HepG2 (cell line): ENCODE data around the gene SMC6. TPM values are rescaled to one million over a fixed set of nuclear protein-coding genes. Genes with fewer than 3 reads are reported as not detected.

Experiments
- ATAC-seq: fragments of 200-7000 bp; cut with Tn5 transposase; 3 replicates; pipeline ENCODE4 v1.9.1; 2020; ENCODE audit warnings: mild to moderate bottlenecking, moderate library complexity
- BruUV-seq: library from RNA; stranded (reverse); fragments of 400-500 nt; replicated peaks from 2 replicates; lab custom pipeline; 2021; lab: Mats Ljungman, UMichigan
- CTCF ChIA-PET: fragments of 300-600 bp; formaldehyde crosslinking; extraction: SDS; loops from one replicate; lab custom pipeline; 2021; ENCODE audit warnings: low total read pairs, inconsistent platforms, low intra/inter-chr PET ratio; lab: Yijun Ruan, JAX
- POLR2A ChIA-PET: fragments of 350-600 bp; sonication (Branson Sonifier 250); formaldehyde crosslinking; loops from one replicate; lab custom pipeline; 2020; ENCODE audit warnings: antibody characterized with exemption, inconsistent platforms; lab: Yijun Ruan, JAX
- DNase-seq: peaks from one replicate; pipeline ENCODE4 v3.0.0-alpha.2; 2015; ENCODE audit warnings: low spot score
- FAIRE-seq: peaks from 3 replicates; lab custom pipeline; 2011; peaks lifted over from hg19 to GRCh38; lab: Jason Lieb, UNC
- H2AFZ ChIP-seq: one replicate; pipeline ENCODE4 v1.6.1; 2011; ENCODE audit warnings: low read length, inconsistent platforms
- H3K27ac ChIP-seq: fragments of 300-600 bp; 3 replicates; pipeline ENCODE4 v1.8.0; 2011; ENCODE audit warnings: mixed run types, mild to moderate bottlenecking, mixed read lengths, low read length, inconsistent platforms; ENCODE audit not compliant: insufficient read depth; ENCODE audit errors: extremely low read length
- H3K27me3 ChIP-seq, 2 experiments: fragments of 200-600 bp in 1 of 2; 2 replicates in 1 of 2; 3 replicates in 1 of 2; pipeline versions ENCODE4 v1.6.0 to v1.8.0; 2011; ENCODE audit warnings: low read length in 2 of 2, mild to moderate bottlenecking in 2 of 2, moderate library complexity in 2 of 2, inconsistent platforms in 1 of 2; ENCODE audit not compliant: insufficient read depth in 2 of 2, control insufficient read depth in 1 of 2
- H3K36me3 ChIP-seq, 2 experiments: fragments of 200-600 bp in 1 of 2; replicated peaks in 1 of 2; 2 replicates in 1 of 2; 3 replicates in 1 of 2; pipeline versions ENCODE4 v1.5.1 to v1.8.0; 2011; ENCODE audit warnings: low read length in 2 of 2, inconsistent platforms in 1 of 2; ENCODE audit not compliant: insufficient read depth in 2 of 2, control insufficient read depth in 1 of 2
- H3K4me1 ChIP-seq: 2 replicates; pipeline ENCODE4 v1.5.1; 2012; ENCODE audit warnings: low read length, inconsistent platforms; ENCODE audit not compliant: insufficient read depth
- H3K4me2 ChIP-seq: 2 replicates; pipeline ENCODE4 v1.6.0; 2011; ENCODE audit warnings: low read depth, low read length, inconsistent platforms
- H3K4me3 ChIP-seq, 3 experiments: fragments of 200-600 bp in 1 of 3; sonication (generic), shearing (Covaris generic) in 1 of 3; replicated peaks in 1 of 3; 2 replicates each; pipeline ENCODE4 v1.5.1; 2011 to 2016; ENCODE audit warnings: low read length in 3 of 3, inconsistent platforms in 2 of 3, low read depth in 2 of 3, mild to moderate bottlenecking in 2 of 3, control low read depth in 1 of 3, mixed read lengths in 1 of 3; ENCODE audit not compliant: insufficient read depth in 1 of 3
- H3K79me2 ChIP-seq: one replicate; pipeline ENCODE4 v1.6.1; 2011; ENCODE audit warnings: low read length, inconsistent platforms; ENCODE audit not compliant: insufficient read depth
- H3K9ac ChIP-seq: 2 replicates; pipeline ENCODE4 v1.6.0; 2011; ENCODE audit warnings: mild to moderate bottlenecking, low read depth, low read length, inconsistent platforms; ENCODE audit not compliant: insufficient read depth
- H3K9me3 ChIP-seq: 2 replicates; pipeline ENCODE4 v1.5.1; 2012; ENCODE audit warnings: mild to moderate bottlenecking, low read length
- H4K20me1 ChIP-seq: 2 replicates; pipeline ENCODE4 v1.6.0; 2011; ENCODE audit warnings: inconsistent platforms, mild to moderate bottlenecking, low read length, moderate library complexity; ENCODE audit not compliant: insufficient read depth
- CHD2 ChIP-seq: IDR thresholded peaks from 2 replicates; pipeline ENCODE4 v1.6.1; 2011; ENCODE audit warnings: low read depth, low read length, improper control_type of control experiment
- CREM ChIP-seq, 2 experiments: sonication (generic) in 1 of 2; formaldehyde crosslinking in 1 of 2; IDR thresholded peaks; 2 replicates each; pipeline versions ENCODE4 v1.4.0 to v1.6.1; 2016 to 2020; ENCODE audit warnings: antibody characterized with exemption in 1 of 2, mild to moderate bottlenecking in 1 of 2, missing genetic modification reagents in 1 of 2
- PAF1 ChIP-seq: IDR thresholded peaks from 2 replicates; pipeline ENCODE4 v1.6.1; 2016; ENCODE audit warnings: missing genetic modification reagents, missing compliant biosample characterization
- PHF21A ChIP-seq: sonication (generic); formaldehyde crosslinking; IDR thresholded peaks from 2 replicates; pipeline ENCODE4 v1.5.0; 2020; ENCODE audit warnings: mild to moderate bottlenecking, missing genetic modification reagents
- PPARG ChIP-seq: conservative IDR thresholded peaks from 2 replicates; pipeline ENCODE4 v1.6.1; 2016; ENCODE audit warnings: missing biosample characterization, missing genetic modification reagents
- RXRA ChIP-seq: sonication (generic); formaldehyde crosslinking; IDR thresholded peaks from 2 replicates; pipeline ENCODE4 v1.5.1; 2020; ENCODE audit warnings: missing genetic modification reagents
- TRIM24 ChIP-seq: sonication (generic); formaldehyde crosslinking; IDR thresholded peaks from 2 replicates; pipeline ENCODE4 v1.8.0; 2022; ENCODE audit warnings: mild to moderate bottlenecking, missing genetic modification reagents
- ZNF101 ChIP-seq: sonication (generic); formaldehyde crosslinking; IDR thresholded peaks from 2 replicates; pipeline ENCODE4 v1.4.0; 2020; ENCODE audit warnings: mild to moderate bottlenecking, low read depth, missing genetic modification reagents, borderline replicate concordance
- ZNF329 ChIP-seq: sonication (generic); formaldehyde crosslinking; IDR thresholded peaks from 2 replicates; pipeline ENCODE4 v1.9.0; 2021; ENCODE audit warnings: low read depth, mild to moderate bottlenecking, missing genetic modification reagents
- WGBS: methylation state at CpG from one replicate; pipeline ENCODE4 v1.1.6; 2017; ENCODE audit warnings: low lambda C conversion rate; 5-methylcytosine and 5-hydroxymethylcytosine counted together
- in situ Hi-C: cut with HindIII; loops from 2 replicates; pipeline ENCODE4 v1.10.0; 2017; ENCODE audit warnings: low pct_unique_long_range_greater_than_20kb; ENCODE audit not compliant: extremely low pct_ligation_motif_present
- intact Hi-C: fragments of 100-400 bp; cut with micrococcal nuclease; formaldehyde crosslinking; loops from one replicate; pipeline ENCODE4 v1.10.0; 2022; ENCODE audit not compliant: unreplicated experiment
- polyA plus RNA-seq, 8 experiments: library from polyadenylated mRNA; depleted of rRNA in 3 of 8; stranded (reverse) in 7 of 8; unstranded in 1 of 8; fragments of >200 nt; fragmentation: Illumina TruSeq in 4 of 8; extraction: Trizol in 4 of 8; gene quantifications; 2 replicates each; pipeline versions ENCODE4 v1.2.1 to v1.2.3, GENCODE V29; 2011 to 2016; ENCODE audit warnings: low read depth in 4 of 8, missing spikeins in 1 of 8, mixed read lengths in 1 of 8; ENCODE audit not compliant: insufficient read depth in 1 of 8
- total RNA-seq, 5 experiments: library from RNA; depleted of rRNA; stranded (reverse); fragments of >200 nt; fragmentation: Illumina TruSeq; extraction: Trizol; gene quantifications; 2 replicates each; pipeline ENCODE4 v1.2.3, GENCODE V29; 2016; ENCODE audit warnings: low read depth in 1 of 5
- TF ChIP-seq, protein P1 (sequence below): sonication (generic); formaldehyde crosslinking; IDR thresholded peaks from one replicate; pipeline ENCODE4 v1.5.1; 2020; ENCODE audit warnings: mild to moderate bottlenecking, missing genetic modification reagents; ENCODE audit errors: not compliant biosample characterization
- TF ChIP-seq, protein P2 (sequence below): sonication (generic); formaldehyde crosslinking; IDR thresholded peaks from 2 replicates; pipeline ENCODE4 v1.4.0; 2020; ENCODE audit warnings: mild to moderate bottlenecking, low read depth, missing genetic modification reagents
- TF ChIP-seq, protein P3 (sequence below): sonication (generic); formaldehyde crosslinking; IDR thresholded peaks from 2 replicates; pipeline ENCODE4 v1.8.0; 2022; ENCODE audit warnings: mild to moderate bottlenecking, missing genetic modification reagents; ENCODE audit not compliant: insufficient replicate concordance
- TF ChIP-seq, protein P4 (sequence below): sonication (generic); formaldehyde crosslinking; IDR thresholded peaks from 2 replicates; pipeline ENCODE4 v1.8.0; 2022; ENCODE audit warnings: missing genetic modification reagents, low read depth, mild to moderate bottlenecking, borderline replicate concordance

The SMC6 gene
- total and polyA plus RNA-seq, 2 of the 13 experiments (the other 11 are each of a cell fraction or from before 2014, with no cell fraction given): 18.9 to 55.3 TPM

DNA sequence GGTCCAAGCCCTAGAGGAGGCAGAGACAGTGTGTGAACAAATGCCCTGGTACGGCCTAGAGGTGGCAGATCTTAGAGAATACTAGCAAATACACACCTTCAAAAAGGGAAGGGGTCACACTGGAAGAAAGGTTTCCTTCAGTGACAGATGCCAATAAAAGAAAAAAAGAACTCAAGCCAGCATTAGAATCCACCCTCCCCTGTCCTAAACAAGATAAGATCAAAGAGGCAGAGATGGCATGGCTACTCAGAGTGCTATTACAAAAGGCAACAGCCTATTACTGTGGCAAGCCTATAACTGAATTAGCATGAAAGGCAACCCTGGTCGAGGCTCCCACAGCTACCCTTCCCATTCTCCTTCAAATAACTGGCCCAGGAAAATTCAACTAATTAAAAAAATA lies 69.6 kb downstream of the SMC6 start:
- Histone ChIP-seq H3K79me2 (no peaks in the 10 kb centered on the region), H3K27ac (no peak overlapping the region), H3K9me3 (no peaks in the 10 kb centered on the region), H3K36me3 (peaks cover 9 to 81% of the 10 kb centered on the region in 2 experiments), H3K4me1 (0 out of 2 replicates have a peak, but pooled peaks cover 5% of the 10 kb centered on the region), H3K4me2 (no peak overlapping the region), H3K4me3 (no peak overlapping the region), H2AFZ (no peak overlapping the region), H3K9ac (no peak overlapping the region), H3K27me3 (no peaks in the 10 kb centered on the region), H4K20me1 (no peaks in the 10 kb centered on the region)
- FAIRE-seq (no peak), ATAC-seq (no peak), DNase-seq (no peak)
- CTCF ChIA-PET: no interaction called here
- POLR2A ChIA-PET: no interaction called here
- in situ Hi-C loops (no loop called here), intact Hi-C loops (no loop called here)
- 100% methylated on average over 2 of the region's 2 CpGs for WGBS
- no TSS peak for BruUV-seq
- TF ChIP-seq CREM (IDR thresholded peaks at IDR 0.05) (no peak), CREM (CRISPR knock-in tag; IDR thresholded peaks at IDR 0.05) (no peak), PAF1 (no peak), TRIM24 (CRISPR knock-in tag) (no peak), ZNF329 (no peak), RXRA (CRISPR knock-in tag) (no peak), ZNF101 (CRISPR knock-in tag) (no peak), CHD2 (no peak), PHF21A (CRISPR knock-in tag) (no peak), PPARG (CRISPR knock-in tag) (no peak)
- TF ChIP-seq, protein P1, sequence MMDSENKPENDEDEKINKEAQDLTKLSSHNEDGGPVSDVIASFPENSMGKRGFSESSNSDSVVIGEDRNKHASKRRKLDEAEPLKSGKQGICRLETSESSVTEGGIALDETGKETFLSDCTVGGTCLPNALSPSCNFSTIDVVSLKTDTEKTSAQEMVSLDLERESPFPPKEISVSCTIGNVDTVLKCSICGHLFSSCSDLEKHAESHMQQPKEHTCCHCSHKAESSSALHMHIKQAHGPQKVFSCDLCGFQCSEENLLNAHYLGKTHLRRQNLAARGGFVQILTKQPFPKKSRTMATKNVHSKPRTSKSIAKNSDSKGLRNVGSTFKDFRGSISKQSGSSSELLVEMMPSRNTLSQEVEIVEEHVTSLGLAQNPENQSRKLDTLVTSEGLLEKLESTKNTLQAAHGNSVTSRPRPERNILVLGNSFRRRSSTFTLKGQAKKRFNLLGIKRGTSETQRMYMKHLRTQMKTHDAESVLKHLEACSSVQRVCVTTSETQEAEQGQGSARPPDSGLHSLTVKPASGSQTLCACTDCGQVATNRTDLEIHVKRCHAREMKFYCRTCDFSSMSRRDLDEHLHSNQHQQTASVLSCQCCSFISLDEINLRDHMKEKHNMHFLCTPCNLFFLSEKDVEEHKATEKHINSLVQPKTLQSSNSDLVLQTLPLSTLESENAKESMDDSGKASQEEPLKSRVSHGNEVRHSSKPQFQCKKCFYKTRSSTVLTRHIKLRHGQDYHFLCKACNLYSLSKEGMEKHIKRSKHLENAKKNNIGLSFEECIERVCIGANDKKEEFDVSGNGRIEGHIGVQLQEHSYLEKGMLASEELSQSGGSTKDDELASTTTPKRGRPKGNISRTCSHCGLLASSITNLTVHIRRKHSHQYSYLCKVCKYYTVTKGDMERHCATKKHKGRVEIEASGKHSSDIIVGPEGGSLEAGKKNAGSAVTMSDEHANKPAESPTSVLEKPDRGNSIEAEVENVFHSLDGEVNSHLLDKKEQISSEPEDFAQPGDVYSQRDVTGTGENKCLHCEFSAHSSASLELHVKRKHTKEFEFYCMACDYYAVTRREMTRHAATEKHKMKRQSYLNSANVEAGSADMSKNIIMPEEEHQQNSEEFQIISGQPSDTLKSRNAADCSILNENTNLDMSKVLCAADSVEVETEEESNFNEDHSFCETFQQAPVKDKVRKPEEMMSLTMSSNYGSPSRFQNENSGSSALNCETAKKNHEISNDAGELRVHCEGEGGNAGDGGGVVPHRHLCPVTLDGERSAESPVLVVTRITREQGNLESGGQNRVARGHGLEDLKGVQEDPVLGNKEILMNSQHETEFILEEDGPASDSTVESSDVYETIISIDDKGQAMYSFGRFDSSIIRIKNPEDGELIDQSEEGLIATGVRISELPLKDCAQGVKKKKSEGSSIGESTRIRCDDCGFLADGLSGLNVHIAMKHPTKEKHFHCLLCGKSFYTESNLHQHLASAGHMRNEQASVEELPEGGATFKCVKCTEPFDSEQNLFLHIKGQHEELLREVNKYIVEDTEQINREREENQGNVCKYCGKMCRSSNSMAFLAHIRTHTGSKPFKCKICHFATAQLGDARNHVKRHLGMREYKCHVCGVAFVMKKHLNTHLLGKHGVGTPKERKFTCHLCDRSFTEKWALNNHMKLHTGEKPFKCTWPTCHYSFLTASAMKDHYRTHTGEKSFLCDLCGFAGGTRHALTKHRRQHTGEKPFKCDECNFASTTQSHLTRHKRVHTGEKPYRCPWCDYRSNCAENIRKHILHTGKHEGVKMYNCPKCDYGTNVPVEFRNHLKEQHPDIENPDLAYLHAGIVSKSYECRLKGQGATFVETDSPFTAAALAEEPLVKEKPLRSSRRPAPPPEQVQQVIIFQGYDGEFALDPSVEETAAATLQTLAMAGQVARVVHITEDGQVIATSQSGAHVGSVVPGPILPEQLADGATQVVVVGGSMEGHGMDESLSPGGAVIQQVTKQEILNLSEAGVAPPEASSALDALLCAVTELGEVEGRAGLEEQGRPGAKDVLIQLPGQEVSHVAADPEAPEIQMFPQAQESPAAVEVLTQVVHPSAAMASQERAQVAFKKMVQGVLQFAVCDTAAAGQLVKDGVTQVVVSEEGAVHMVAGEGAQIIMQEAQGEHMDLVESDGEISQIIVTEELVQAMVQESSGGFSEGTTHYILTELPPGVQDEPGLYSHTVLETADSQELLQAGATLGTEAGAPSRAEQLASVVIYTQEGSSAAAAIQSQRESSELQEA: no peak
- TF ChIP-seq, protein P2, sequence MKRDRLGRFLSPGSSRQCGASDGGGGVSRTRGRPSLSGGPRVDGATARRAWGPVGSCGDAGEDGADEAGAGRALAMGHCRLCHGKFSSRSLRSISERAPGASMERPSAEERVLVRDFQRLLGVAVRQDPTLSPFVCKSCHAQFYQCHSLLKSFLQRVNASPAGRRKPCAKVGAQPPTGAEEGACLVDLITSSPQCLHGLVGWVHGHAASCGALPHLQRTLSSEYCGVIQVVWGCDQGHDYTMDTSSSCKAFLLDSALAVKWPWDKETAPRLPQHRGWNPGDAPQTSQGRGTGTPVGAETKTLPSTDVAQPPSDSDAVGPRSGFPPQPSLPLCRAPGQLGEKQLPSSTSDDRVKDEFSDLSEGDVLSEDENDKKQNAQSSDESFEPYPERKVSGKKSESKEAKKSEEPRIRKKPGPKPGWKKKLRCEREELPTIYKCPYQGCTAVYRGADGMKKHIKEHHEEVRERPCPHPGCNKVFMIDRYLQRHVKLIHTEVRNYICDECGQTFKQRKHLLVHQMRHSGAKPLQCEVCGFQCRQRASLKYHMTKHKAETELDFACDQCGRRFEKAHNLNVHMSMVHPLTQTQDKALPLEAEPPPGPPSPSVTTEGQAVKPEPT (CRISPR knock-in tag): no peak
- TF ChIP-seq, protein P3, sequence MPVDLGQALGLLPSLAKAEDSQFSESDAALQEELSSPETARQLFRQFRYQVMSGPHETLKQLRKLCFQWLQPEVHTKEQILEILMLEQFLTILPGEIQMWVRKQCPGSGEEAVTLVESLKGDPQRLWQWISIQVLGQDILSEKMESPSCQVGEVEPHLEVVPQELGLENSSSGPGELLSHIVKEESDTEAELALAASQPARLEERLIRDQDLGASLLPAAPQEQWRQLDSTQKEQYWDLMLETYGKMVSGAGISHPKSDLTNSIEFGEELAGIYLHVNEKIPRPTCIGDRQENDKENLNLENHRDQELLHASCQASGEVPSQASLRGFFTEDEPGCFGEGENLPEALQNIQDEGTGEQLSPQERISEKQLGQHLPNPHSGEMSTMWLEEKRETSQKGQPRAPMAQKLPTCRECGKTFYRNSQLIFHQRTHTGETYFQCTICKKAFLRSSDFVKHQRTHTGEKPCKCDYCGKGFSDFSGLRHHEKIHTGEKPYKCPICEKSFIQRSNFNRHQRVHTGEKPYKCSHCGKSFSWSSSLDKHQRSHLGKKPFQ: no peak
- TF ChIP-seq, protein P4, sequence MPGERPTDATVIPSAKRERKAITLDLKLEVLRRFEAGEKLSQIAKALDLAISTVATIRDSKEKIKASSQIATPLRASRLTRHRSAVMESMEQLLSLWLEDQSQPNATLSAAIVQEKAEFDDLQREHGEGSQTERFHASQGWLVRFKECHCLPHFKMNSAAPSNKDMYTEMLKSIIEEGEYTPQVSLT (CRISPR knock-in tag): no peak
